ENCODE data around the gene OR6Q1.

OR6Q1 gene

GRCh38 chr11:58058276-58059006, 27.7 kb downstream of the OR6Q1 start:
- no peak for DNase-seq

GRCh38 chr11:58059007-58059350, 28.2 kb downstream of the OR6Q1 start:
- peak; percentile 91 for DNase-seq

GRCh38 chr11:58060535-58060934, 29.8 kb downstream of the OR6Q1 start:
- DNase-seq, result no peak

GRCh38 chr11:58060939-58061672, 30.4 kb downstream of the OR6Q1 start:
- DNase-seq, result peak; percentile 11

DNA sequence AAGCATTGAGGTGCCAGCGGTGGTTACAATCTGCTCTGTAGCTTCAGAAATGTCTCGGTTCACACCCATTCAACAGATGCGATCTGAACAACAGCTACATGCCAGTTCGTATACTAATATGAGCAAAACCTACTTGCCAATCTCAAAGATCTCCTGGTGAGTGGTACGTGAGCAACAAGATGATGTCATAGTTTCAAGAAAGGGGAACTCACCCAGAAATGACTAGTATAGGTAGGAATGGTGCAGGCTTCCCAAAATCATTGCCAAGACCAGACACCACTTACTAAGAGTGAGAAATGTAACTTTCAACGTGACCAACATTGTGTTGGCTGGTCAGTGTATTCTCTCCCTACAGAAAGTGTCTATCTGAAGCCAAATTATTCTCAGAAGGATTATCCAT, 31.1 kb downstream of the OR6Q1 start:
- DNase-seq, result peak; percentile 71

GRCh38 chr11:58067685-58068084, 36.9 kb downstream of the OR6Q1 start:
- DNase-seq, result no peak

GRCh38 chr11:58068655-58069054, 37.9 kb downstream of the OR6Q1 start:
- no peak for DNase-seq

DNA sequence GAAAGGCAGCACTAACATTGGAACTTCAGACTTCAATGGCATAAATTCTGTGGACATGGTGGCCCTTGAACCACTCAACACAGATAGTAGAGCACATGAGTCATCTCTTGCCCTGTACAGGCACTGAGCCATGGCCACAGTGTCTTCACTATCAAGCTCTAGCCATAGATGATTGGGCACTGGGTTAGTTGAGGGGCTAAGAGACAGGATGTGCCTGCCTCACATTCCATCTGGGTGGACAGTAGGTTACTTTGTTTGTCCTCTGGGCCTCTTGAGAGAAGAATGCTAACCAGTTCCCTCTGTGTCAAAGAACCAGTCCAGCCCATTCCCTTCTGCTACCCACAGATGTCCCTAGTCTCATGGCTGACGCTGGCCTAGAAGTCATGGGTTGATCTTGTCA, 39.8 kb downstream of the OR6Q1 start:
- DNase-seq, result no peak

DNA sequence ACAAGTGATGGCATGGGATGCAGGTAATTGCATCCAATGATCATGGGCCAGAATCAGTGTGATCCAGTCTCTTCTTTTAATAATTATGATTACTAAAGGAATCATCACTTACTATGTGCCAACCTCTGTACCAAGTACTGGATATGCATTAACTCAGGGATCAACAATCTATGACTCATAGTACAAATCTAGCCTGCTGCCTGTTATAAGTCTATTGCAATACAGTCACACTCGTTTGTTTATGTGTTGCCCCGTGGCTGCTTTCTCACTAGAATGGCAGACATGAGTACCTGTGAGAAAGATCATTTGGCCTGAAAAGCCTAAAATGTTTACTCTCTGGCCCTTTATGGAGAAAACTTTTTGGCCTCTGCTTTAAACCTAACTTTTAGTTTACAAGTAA, 45.0 kb downstream of the OR6Q1 start:
- no peak for DNase-seq

Measured in fibroblast of skin of back (primary cell).